WTC11 (cell line): Measurements from ENCODE around the gene VAMP3. TPM values are rescaled to one million over a fixed set of nuclear protein-coding genes. Genes with fewer than 3 reads are reported as not detected.

Experiments
- ATAC-seq: fragments of 200-7000 bp; cut with Tn5 transposase; 2 replicates; pipeline ENCODE4 v1.10.0; 2021; ENCODE audit warnings: mild to moderate bottlenecking, moderate library complexity
- CTCF ChIA-PET: fragments of 300-600 bp; sonication (Branson Sonifier 250); formaldehyde crosslinking; loops from one replicate; lab custom pipeline; 2021; ENCODE audit warnings: antibody characterized with exemption; lab: Charles Lee
- POLR2A ChIA-PET: fragments of 350-600 bp; sonication (Branson Sonifier 250); formaldehyde crosslinking; loops from one replicate; lab custom pipeline; 2021; ENCODE audit warnings: antibody characterized with exemption; lab: Charles Lee
- DNase-seq: peaks from one replicate; pipeline ENCODE4 v3.0.0; 2021; ENCODE audit warnings: low spot score
- H3K27ac Mint-ChIP-seq: 2 replicates; pipeline ENCODE4 v1.8.0; 2021; ENCODE audit warnings: mixed read lengths
- H3K27me3 Mint-ChIP-seq: 2 replicates; pipeline ENCODE4 v1.8.0; 2021; ENCODE audit warnings: low read depth, mild to moderate bottlenecking, moderate library complexity, mixed read lengths
- H3K36me3 Mint-ChIP-seq: 2 replicates; pipeline ENCODE4 v1.8.0; 2021; ENCODE audit warnings: mixed read lengths
- H3K4me1 Mint-ChIP-seq: 2 replicates; pipeline ENCODE4 v1.8.0; 2022; ENCODE audit warnings: mixed read lengths
- H3K4me3 Mint-ChIP-seq: 2 replicates; pipeline ENCODE4 v1.8.0; 2021; ENCODE audit warnings: mild to moderate bottlenecking, moderate library complexity, mixed read lengths
- H3K9me3 Mint-ChIP-seq: 2 replicates; pipeline ENCODE4 v1.8.0; 2021; ENCODE audit warnings: mixed read lengths
- ATF1 ChIP-seq: sonication (generic); formaldehyde crosslinking; IDR thresholded peaks from 2 replicates; pipeline ENCODE4 v1.8.1; 2023; ENCODE audit warnings: mild to moderate bottlenecking, moderate library complexity, missing genetic modification reagents
- KAT7 ChIP-seq: sonication (generic); formaldehyde crosslinking; IDR thresholded peaks from 2 replicates; pipeline ENCODE4 v1.8.1; 2023; ENCODE audit warnings: missing genetic modification reagents, mild to moderate bottlenecking, borderline replicate concordance
- MYBL2 ChIP-seq: sonication (generic); formaldehyde crosslinking; IDR thresholded peaks from 2 replicates; pipeline ENCODE4 v1.8.1; 2023; ENCODE audit warnings: mild to moderate bottlenecking, moderate library complexity, missing genetic modification reagents
- SMAD4 ChIP-seq: sonication (generic); formaldehyde crosslinking; IDR thresholded peaks from 2 replicates; pipeline ENCODE4 v1.8.0; 2022; ENCODE audit warnings: mild to moderate bottlenecking, missing genetic modification reagents
- TEAD1 ChIP-seq: sonication (generic); formaldehyde crosslinking; IDR thresholded peaks from 2 replicates; pipeline ENCODE4 v1.8.0; 2022; ENCODE audit warnings: mild to moderate bottlenecking, missing genetic modification reagents
- ZNF138 ChIP-seq: sonication (generic); formaldehyde crosslinking; conservative IDR thresholded peaks from 2 replicates; pipeline ENCODE4 v1.8.1; 2022; ENCODE audit warnings: mild to moderate bottlenecking, moderate library complexity, missing genetic modification reagents
- ZNF232 ChIP-seq: sonication (generic); formaldehyde crosslinking; IDR thresholded peaks from 2 replicates; pipeline ENCODE4 v1.8.0; 2022; ENCODE audit warnings: mild to moderate bottlenecking, missing genetic modification reagents
- total RNA-seq: library from RNA; stranded (reverse); gene quantifications from 3 replicates; pipeline ENCODE4 v1.2.3, GENCODE V29; 2021
- TF ChIP-seq, protein P1 (sequence below): sonication (generic); formaldehyde crosslinking; IDR thresholded peaks from 2 replicates; pipeline ENCODE4 v1.8.0; 2022; ENCODE audit warnings: missing genetic modification reagents
- TF ChIP-seq, protein P2 (sequence below): sonication (generic); formaldehyde crosslinking; IDR thresholded peaks from 2 replicates; pipeline ENCODE4 v1.8.1; 2023; ENCODE audit warnings: mild to moderate bottlenecking, missing genetic modification reagents, moderate library complexity
- TF ChIP-seq, protein P3 (sequence below): fragments of 200-600 bp; IDR thresholded peaks from 2 replicates; pipeline ENCODE4 v1.8.0; 2022; ENCODE audit warnings: antibody characterized with exemption
- TF ChIP-seq, protein P4 (sequence below): sonication (generic); formaldehyde crosslinking; IDR thresholded peaks from 2 replicates; pipeline ENCODE4 v1.8.0; 2022; ENCODE audit warnings: mild to moderate bottlenecking, missing genetic modification reagents
- TF ChIP-seq, protein P5 (sequence below): sonication (generic); formaldehyde crosslinking; IDR thresholded peaks from 2 replicates; pipeline ENCODE4 v1.8.0; 2023; ENCODE audit warnings: missing genetic modification reagents
- TF ChIP-seq, protein P6 (sequence below): fragments of 250-450 bp; sonication (Bioruptor Pico); IDR thresholded peaks from 2 replicates; pipeline ENCODE4 v1.9.0; 2021; ENCODE audit warnings: mild to moderate bottlenecking, borderline replicate concordance

The VAMP3 gene
- total RNA-seq, 1 experiment from 2014 or later: 40.2 TPM

DNA sequence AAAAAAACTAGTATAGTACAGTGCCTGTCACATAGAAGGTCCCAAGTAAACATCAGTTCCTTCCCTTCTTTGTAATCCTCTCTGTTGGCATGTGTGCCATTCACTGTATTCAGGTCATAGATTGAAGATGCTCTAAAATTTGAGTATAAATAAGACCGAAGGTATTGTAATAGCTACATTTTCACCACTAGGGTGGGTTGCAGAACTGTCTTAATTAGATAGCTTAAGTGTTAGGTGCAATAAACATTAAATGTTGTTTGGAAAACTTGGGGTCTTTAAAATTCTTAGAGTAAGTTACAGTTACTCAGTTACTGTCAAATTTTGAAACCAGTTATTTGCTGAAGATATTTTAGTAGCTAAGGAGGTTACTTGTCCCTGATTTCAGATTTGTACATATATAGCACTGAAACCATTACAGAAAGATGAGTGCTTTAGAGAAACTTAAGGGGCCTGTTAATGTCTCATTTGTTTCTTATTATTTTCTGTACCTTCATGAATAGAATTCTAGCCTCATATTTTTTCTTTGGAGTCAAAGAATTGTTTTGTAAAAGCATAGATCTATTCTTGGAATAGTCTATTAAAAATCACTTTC is 37.3 kb downstream of the VAMP3 start:
- Mint-ChIP-seq H3K27ac (no peak overlapping the region), H3K9me3 (peaks cover 8% of the 10 kb centered on the region), H3K4me3 (no peak overlapping the region), H3K27me3 (peaks cover 5% of the 10 kb centered on the region; the same call in 1 of the 2 replicates), H3K4me1 (no peaks in the 10 kb centered on the region), H3K36me3 (peaks cover 26% of the 10 kb centered on the region)
- no peak for DNase-seq
- POLR2A ChIA-PET: interaction anchor here (0.6 kb wide), 1 partner anchor 136 kb away, joined by 4 read pairs; no protein-coding TSS in a partner anchor
- TF ChIP-seq, protein P1, sequence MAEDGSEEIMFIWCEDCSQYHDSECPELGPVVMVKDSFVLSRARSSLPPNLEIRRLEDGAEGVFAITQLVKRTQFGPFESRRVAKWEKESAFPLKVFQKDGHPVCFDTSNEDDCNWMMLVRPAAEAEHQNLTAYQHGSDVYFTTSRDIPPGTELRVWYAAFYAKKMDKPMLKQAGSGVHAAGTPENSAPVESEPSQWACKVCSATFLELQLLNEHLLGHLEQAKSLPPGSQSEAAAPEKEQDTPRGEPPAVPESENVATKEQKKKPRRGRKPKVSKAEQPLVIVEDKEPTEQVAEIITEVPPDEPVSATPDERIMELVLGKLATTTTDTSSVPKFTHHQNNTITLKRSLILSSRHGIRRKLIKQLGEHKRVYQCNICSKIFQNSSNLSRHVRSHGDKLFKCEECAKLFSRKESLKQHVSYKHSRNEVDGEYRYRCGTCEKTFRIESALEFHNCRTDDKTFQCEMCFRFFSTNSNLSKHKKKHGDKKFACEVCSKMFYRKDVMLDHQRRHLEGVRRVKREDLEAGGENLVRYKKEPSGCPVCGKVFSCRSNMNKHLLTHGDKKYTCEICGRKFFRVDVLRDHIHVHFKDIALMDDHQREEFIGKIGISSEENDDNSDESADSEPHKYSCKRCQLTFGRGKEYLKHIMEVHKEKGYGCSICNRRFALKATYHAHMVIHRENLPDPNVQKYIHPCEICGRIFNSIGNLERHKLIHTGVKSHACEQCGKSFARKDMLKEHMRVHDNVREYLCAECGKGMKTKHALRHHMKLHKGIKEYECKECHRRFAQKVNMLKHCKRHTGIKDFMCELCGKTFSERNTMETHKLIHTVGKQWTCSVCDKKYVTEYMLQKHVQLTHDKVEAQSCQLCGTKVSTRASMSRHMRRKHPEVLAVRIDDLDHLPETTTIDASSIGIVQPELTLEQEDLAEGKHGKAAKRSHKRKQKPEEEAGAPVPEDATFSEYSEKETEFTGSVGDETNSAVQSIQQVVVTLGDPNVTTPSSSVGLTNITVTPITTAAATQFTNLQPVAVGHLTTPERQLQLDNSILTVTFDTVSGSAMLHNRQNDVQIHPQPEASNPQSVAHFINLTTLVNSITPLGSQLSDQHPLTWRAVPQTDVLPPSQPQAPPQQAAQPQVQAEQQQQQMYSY: no peak
- TF ChIP-seq, protein P2, sequence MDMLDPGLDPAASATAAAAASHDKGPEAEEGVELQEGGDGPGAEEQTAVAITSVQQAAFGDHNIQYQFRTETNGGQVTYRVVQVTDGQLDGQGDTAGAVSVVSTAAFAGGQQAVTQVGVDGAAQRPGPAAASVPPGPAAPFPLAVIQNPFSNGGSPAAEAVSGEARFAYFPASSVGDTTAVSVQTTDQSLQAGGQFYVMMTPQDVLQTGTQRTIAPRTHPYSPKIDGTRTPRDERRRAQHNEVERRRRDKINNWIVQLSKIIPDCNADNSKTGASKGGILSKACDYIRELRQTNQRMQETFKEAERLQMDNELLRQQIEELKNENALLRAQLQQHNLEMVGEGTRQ (CRISPR knock-in tag): no peak
- TF ChIP-seq TEAD1 (CRISPR knock-in tag) (no peak), ZNF138 (CRISPR knock-in tag) (no peak), MYBL2 (no peak), SMAD4 (no peak)
- TF ChIP-seq, protein P3, sequence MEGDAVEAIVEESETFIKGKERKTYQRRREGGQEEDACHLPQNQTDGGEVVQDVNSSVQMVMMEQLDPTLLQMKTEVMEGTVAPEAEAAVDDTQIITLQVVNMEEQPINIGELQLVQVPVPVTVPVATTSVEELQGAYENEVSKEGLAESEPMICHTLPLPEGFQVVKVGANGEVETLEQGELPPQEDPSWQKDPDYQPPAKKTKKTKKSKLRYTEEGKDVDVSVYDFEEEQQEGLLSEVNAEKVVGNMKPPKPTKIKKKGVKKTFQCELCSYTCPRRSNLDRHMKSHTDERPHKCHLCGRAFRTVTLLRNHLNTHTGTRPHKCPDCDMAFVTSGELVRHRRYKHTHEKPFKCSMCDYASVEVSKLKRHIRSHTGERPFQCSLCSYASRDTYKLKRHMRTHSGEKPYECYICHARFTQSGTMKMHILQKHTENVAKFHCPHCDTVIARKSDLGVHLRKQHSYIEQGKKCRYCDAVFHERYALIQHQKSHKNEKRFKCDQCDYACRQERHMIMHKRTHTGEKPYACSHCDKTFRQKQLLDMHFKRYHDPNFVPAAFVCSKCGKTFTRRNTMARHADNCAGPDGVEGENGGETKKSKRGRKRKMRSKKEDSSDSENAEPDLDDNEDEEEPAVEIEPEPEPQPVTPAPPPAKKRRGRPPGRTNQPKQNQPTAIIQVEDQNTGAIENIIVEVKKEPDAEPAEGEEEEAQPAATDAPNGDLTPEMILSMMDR: peak; percentile 49
- TF ChIP-seq, protein P4, sequence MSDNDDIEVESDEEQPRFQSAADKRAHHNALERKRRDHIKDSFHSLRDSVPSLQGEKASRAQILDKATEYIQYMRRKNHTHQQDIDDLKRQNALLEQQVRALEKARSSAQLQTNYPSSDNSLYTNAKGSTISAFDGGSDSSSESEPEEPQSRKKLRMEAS (CRISPR knock-in tag): no peak
- ATAC-seq: peak; percentile 36; the same call in 1 of the 2 replicates
- CTCF ChIA-PET: interaction anchor here (0.6 to 1.5 kb wide), 28 partner anchors 10 to 155 kb away, joined by 3 to 12 read pairs (median 4); partner anchors contain the start of gene PER3

DNA sequence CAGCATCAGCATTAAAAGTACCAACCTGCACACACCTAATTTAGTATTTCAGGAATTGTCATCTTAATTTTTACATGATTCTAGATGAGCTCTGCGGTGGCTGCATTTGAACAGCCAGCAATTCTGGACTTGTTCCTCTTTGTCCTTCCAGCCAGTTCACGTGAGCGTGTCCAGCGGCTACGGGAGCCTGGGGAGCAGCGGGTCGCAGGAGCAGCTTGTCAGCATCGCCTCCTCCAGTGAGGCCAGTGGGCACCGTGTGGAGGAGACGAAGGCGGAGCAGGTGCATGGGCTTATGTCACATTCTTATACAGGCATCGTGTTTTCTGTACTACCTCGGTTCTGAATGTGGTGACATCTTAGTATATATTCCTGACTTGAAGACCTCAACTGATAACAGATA is 38.6 kb downstream of the VAMP3 start:
- ATAC-seq: no peak
- no peak for DNase-seq
- TF ChIP-seq ATF1 (CRISPR knock-in tag): no peak
- TF ChIP-seq, protein P2 (CRISPR knock-in tag): no peak
- TF ChIP-seq ZNF232 (CRISPR knock-in tag): no peak
- TF ChIP-seq, protein P5, sequence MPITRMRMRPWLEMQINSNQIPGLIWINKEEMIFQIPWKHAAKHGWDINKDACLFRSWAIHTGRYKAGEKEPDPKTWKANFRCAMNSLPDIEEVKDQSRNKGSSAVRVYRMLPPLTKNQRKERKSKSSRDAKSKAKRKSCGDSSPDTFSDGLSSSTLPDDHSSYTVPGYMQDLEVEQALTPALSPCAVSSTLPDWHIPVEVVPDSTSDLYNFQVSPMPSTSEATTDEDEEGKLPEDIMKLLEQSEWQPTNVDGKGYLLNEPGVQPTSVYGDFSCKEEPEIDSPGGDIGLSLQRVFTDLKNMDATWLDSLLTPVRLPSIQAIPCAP (CRISPR knock-in tag): no peak
- no peak for TF ChIP-seq KAT7
- TF ChIP-seq, protein P6, sequence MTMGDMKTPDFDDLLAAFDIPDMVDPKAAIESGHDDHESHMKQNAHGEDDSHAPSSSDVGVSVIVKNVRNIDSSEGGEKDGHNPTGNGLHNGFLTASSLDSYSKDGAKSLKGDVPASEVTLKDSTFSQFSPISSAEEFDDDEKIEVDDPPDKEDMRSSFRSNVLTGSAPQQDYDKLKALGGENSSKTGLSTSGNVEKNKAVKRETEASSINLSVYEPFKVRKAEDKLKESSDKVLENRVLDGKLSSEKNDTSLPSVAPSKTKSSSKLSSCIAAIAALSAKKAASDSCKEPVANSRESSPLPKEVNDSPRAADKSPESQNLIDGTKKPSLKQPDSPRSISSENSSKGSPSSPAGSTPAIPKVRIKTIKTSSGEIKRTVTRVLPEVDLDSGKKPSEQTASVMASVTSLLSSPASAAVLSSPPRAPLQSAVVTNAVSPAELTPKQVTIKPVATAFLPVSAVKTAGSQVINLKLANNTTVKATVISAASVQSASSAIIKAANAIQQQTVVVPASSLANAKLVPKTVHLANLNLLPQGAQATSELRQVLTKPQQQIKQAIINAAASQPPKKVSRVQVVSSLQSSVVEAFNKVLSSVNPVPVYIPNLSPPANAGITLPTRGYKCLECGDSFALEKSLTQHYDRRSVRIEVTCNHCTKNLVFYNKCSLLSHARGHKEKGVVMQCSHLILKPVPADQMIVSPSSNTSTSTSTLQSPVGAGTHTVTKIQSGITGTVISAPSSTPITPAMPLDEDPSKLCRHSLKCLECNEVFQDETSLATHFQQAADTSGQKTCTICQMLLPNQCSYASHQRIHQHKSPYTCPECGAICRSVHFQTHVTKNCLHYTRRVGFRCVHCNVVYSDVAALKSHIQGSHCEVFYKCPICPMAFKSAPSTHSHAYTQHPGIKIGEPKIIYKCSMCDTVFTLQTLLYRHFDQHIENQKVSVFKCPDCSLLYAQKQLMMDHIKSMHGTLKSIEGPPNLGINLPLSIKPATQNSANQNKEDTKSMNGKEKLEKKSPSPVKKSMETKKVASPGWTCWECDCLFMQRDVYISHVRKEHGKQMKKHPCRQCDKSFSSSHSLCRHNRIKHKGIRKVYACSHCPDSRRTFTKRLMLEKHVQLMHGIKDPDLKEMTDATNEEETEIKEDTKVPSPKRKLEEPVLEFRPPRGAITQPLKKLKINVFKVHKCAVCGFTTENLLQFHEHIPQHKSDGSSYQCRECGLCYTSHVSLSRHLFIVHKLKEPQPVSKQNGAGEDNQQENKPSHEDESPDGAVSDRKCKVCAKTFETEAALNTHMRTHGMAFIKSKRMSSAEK: no peak
- Mint-ChIP-seq H3K4me1 (no peaks in the 10 kb centered on the region), H3K9me3 (peaks cover 20% of the 10 kb centered on the region), H3K27me3 (peaks cover 6% of the 10 kb centered on the region; the same call in 1 of the 2 replicates), H3K36me3 (peaks cover 33% of the 10 kb centered on the region), H3K4me3 (no peak overlapping the region), H3K27ac (no peak overlapping the region)
- CTCF ChIA-PET: no interaction called here
- POLR2A ChIA-PET: no interaction called here
